ENCODE measurements around the gene NTSR1. TPM values are rescaled to one million over a fixed set of nuclear protein-coding genes. Genes with fewer than 3 reads are reported as not detected.

The NTSR1 gene
- total RNA-seq, 1 experiment from 2014 or later = 0.40 TPM

- no peak for DNase-seq
- H3K9me3 ChIP-seq = no peaks in the 10 kb centered on the region
- no peaks in the 10 kb centered on the region for H3K27me3 ChIP-seq
Observed at GRCh38 chr20:62686869-62687830, 21.5 kb upstream of the NTSR1 start.

GRCh38 chr20:62688083-62688482 is 20.6 kb upstream of the NTSR1 start:
- H3K36me3 ChIP-seq = no peaks in the 10 kb centered on the region
- H3K9me3 ChIP-seq = no peaks in the 10 kb centered on the region
- H3K4me3 ChIP-seq = no peak overlapping the region
- DNase-seq = no peak
- no peaks in the 10 kb centered on the region for H3K27me3 ChIP-seq

More at GRCh38 chr20:62686869-62687830, 21.5 kb upstream of the NTSR1 start:
- H3K36me3 ChIP-seq = no peaks in the 10 kb centered on the region
- no peak overlapping the region for H3K4me3 ChIP-seq

DNA sequence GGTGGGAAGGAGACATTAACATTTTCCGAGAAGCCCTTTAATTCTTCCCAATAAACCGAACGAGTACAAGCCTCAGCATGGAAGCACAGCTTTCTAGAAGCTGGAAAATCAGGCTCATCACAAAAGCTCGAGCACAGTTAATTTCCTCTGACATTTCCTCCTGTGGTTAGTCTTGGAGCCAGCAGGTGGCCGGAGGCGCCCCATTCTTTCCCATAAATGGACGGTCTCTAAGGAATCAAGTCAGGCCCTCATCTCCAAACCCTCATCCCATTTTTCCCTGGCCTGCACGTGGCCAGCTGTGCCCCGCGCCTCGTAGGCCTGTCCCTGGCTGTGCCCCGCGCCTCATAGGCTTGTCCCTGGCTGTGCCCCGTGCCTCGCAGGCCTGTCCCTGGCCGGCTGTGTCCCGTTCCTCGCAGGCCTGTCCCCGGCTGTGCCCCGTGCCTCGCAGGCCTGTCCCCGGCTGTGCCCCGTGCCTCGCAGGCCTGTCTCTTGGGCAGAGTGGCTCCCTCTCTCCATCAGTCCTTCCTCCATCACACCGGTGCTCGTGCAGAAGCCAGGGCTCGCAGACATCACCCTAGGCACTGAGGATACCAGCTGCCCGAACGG is 19.7 kb upstream of the NTSR1 start:
- no peaks in the 10 kb centered on the region for H3K36me3 ChIP-seq
- H3K9me3 ChIP-seq = no peaks in the 10 kb centered on the region
- no peak overlapping the region for H3K4me3 ChIP-seq
- no peaks in the 10 kb centered on the region for H3K27me3 ChIP-seq
- no peak for DNase-seq

GRCh38 chr20:62689861-62690260 is 18.8 kb upstream of the NTSR1 start:
- Histone ChIP-seq H3K36me3 (no peaks in the 10 kb centered on the region), H3K9me3 (no peaks in the 10 kb centered on the region), H3K27me3 (no peaks in the 10 kb centered on the region), H3K4me3 (no peak overlapping the region)
- DNase-seq = no peak

- no peak for DNase-seq
- Histone ChIP-seq H3K4me3 (no peak overlapping the region), H3K9me3 (no peaks in the 10 kb centered on the region), H3K27me3 (no peaks in the 10 kb centered on the region), H3K36me3 (no peaks in the 10 kb centered on the region)
Observed at GRCh38 chr20:62690261-62690820, 18.3 kb upstream of the NTSR1 start.

GRCh38 chr20:62691487-62691886 is 17.1 kb upstream of the NTSR1 start:
- no peaks in the 10 kb centered on the region for H3K9me3 ChIP-seq
- no peak for DNase-seq
- no peak overlapping the region for H3K4me3 ChIP-seq
- H3K27me3 ChIP-seq = no peaks in the 10 kb centered on the region
- H3K36me3 ChIP-seq = no peaks in the 10 kb centered on the region

GRCh38 chr20:62692176-62692575 is 16.5 kb upstream of the NTSR1 start:
- H3K27me3 ChIP-seq = no peaks in the 10 kb centered on the region

GRCh38 chr20:62692801-62693523 is 15.7 kb upstream of the NTSR1 start:
- Histone ChIP-seq H3K27me3 (no peaks in the 10 kb centered on the region), H3K36me3 (no peaks in the 10 kb centered on the region), H3K9me3 (no peaks in the 10 kb centered on the region), H3K4me3 (no peak overlapping the region)
- no peak for DNase-seq

More at GRCh38 chr20:62692176-62692575, 16.5 kb upstream of the NTSR1 start:
- H3K4me3 ChIP-seq = no peak overlapping the region
- DNase-seq = no peak
- no peaks in the 10 kb centered on the region for H3K36me3 ChIP-seq
- H3K9me3 ChIP-seq = no peaks in the 10 kb centered on the region

GRCh38 chr20:62693524-62693922 is 15.1 kb upstream of the NTSR1 start:
- DNase-seq = no peak
- Histone ChIP-seq H3K36me3 (no peaks in the 10 kb centered on the region), H3K4me3 (no peak overlapping the region), H3K27me3 (no peaks in the 10 kb centered on the region), H3K9me3 (no peaks in the 10 kb centered on the region)

- DNase-seq = no peak
- Histone ChIP-seq H3K4me3 (no peak overlapping the region), H3K36me3 (no peaks in the 10 kb centered on the region), H3K27me3 (no peaks in the 10 kb centered on the region), H3K9me3 (no peaks in the 10 kb centered on the region)
Observed at GRCh38 chr20:62694106-62694505, 14.5 kb upstream of the NTSR1 start.

GRCh38 chr20:62694868-62695267 is 13.8 kb upstream of the NTSR1 start:
- Histone ChIP-seq H3K27me3 (no peaks in the 10 kb centered on the region), H3K4me3 (no peak overlapping the region), H3K9me3 (no peaks in the 10 kb centered on the region), H3K36me3 (no peaks in the 10 kb centered on the region)
- no peak for DNase-seq

- Histone ChIP-seq H3K36me3 (no peaks in the 10 kb centered on the region), H3K4me3 (no peak overlapping the region), H3K27me3 (no peaks in the 10 kb centered on the region), H3K9me3 (no peaks in the 10 kb centered on the region)
- DNase-seq = no peak
Observed at GRCh38 chr20:62695448-62696414, 12.9 kb upstream of the NTSR1 start.

- no peak overlapping the region for H3K4me3 ChIP-seq
- H3K36me3 ChIP-seq = no peaks in the 10 kb centered on the region
- H3K27me3 ChIP-seq = no peaks in the 10 kb centered on the region
- DNase-seq = no peak
- no peaks in the 10 kb centered on the region for H3K9me3 ChIP-seq
Observed at GRCh38 chr20:62696434-62696957, 12.1 kb upstream of the NTSR1 start.

DNA sequence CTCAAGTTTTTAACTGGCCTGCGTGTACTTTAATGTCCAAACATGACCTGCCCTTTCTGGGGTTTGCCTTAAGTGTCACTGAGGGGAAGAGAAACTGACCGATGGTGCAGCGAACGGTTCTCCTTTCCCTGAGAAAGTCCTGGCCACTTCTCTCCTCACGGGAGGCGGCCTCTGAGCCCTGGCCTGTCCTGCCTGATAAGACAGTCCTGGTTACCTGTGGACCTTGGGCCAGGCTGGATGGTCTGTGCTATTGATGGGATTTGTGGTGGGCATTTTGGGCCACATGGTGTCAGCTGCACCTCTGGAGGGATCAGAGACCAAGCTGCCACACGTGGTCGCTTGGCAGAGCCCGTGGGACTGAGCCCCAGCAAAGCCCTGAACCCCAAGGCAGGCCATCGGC is 11.6 kb upstream of the NTSR1 start:
- no peak for DNase-seq
- Histone ChIP-seq H3K4me3 (no peak overlapping the region), H3K9me3 (no peaks in the 10 kb centered on the region), H3K27me3 (no peaks in the 10 kb centered on the region), H3K36me3 (no peaks in the 10 kb centered on the region)

DNA sequence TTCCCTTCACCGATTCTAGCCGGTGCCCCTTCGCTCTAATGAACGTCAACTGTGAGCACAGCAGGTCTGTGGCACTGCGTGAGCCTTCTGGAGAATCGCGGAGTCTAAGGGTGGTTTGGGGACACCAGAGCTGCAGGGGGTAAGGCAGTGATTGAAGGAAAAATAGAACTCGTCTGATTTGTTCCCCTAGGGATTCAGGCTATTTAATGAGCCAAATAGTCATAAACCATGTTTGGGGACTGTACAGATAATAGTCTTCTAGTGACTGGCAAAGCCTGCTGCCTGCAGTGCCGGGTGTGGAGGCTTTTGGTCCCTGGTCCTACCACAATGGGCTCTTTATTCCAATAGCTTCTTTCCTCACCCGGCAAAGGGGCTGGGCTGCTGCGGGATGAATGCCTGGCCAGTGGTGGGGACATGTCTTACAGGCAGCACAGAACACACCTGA is 11.1 kb upstream of the NTSR1 start:
- Histone ChIP-seq H3K27me3 (no peaks in the 10 kb centered on the region), H3K4me3 (no peak overlapping the region), H3K36me3 (no peaks in the 10 kb centered on the region), H3K9me3 (no peaks in the 10 kb centered on the region)
- no peak for DNase-seq

GRCh38 chr20:62698231-62698630 is 10.4 kb upstream of the NTSR1 start:
- Histone ChIP-seq H3K4me3 (no peak overlapping the region), H3K9me3 (no peaks in the 10 kb centered on the region), H3K27me3 (no peaks in the 10 kb centered on the region), H3K36me3 (no peaks in the 10 kb centered on the region)
- no peak for DNase-seq
